Right lobe of liver (tissue), 4 donors: ENCODE data around the gene MAML3.

ENCODE experiments used
- POLR2A ChIP-seq: fragments of 450-650 bp; IDR thresholded peaks from one replicate; pipeline ENCODE4 v1.6.1; 2017; ENCODE audit warnings: antibody characterized with exemption, mild to moderate bottlenecking
- TF ChIP-seq, protein P1 (sequence below), 4 donors: fragments of 200-600 bp in 3 of 4; fragments of 450-650 bp in 1 of 4; IDR thresholded peaks; one replicate each; pipeline versions ENCODE4 v1.5.1 to v1.8.0; 2016 to 2022; ENCODE audit warnings: antibody characterized with exemption in 4 of 4, mild to moderate bottlenecking in 2 of 4
- donor health status: DM: no; HTN: no; CAD: no.
- donor health status: DM: no; HTN: no; CAD: no.
- donor health status: DM: no; HTN: yes; CAD: no.

GRCh38 chr4:140102421-140102820 lies 51.6 kb downstream of the MAML3 start:
- TF ChIP-seq POLR2A, result no peak
- TF ChIP-seq, protein P1, sequence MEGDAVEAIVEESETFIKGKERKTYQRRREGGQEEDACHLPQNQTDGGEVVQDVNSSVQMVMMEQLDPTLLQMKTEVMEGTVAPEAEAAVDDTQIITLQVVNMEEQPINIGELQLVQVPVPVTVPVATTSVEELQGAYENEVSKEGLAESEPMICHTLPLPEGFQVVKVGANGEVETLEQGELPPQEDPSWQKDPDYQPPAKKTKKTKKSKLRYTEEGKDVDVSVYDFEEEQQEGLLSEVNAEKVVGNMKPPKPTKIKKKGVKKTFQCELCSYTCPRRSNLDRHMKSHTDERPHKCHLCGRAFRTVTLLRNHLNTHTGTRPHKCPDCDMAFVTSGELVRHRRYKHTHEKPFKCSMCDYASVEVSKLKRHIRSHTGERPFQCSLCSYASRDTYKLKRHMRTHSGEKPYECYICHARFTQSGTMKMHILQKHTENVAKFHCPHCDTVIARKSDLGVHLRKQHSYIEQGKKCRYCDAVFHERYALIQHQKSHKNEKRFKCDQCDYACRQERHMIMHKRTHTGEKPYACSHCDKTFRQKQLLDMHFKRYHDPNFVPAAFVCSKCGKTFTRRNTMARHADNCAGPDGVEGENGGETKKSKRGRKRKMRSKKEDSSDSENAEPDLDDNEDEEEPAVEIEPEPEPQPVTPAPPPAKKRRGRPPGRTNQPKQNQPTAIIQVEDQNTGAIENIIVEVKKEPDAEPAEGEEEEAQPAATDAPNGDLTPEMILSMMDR (IDR thresholded peaks at IDR 0.05), result no peak
